Spleen (tissue), 7 donors: Measurements from ENCODE around the gene USP34.

ENCODE experiments used
- POLR2AphosphoS5 ChIP-seq, 3 donors: sonication (generic); formaldehyde crosslinking; IDR thresholded peaks; one replicate each; pipeline ENCODE4 v1.5.1; 2017; ENCODE audit warnings: antibody characterized with exemption in 3 of 3
- TF ChIP-seq, protein P1 (sequence below), 11 experiments: fragments of 200-600 bp in 7 of 11; fragments of 450-650 bp in 4 of 11; sonication (generic) in 4 of 11; IDR thresholded peaks in 8 of 11; conservative IDR thresholded peaks in 3 of 11; 1 replicate in 7 of 11; 2 replicates in 4 of 11; pipeline versions ENCODE4 v1.4.0 to v1.8.0; 2016 to 2021; ENCODE audit warnings: antibody characterized with exemption in 11 of 11, inconsistent platforms in 4 of 11, mild to moderate bottlenecking in 1 of 11
- donor health status: DM: no; HTN: no; CAD: no; lungs with moderate emphysema.
- donor health status: DM: no; HTN: no; CAD: no.
- donor health status: DM: no; HTN: no; CAD: no.

DNA sequence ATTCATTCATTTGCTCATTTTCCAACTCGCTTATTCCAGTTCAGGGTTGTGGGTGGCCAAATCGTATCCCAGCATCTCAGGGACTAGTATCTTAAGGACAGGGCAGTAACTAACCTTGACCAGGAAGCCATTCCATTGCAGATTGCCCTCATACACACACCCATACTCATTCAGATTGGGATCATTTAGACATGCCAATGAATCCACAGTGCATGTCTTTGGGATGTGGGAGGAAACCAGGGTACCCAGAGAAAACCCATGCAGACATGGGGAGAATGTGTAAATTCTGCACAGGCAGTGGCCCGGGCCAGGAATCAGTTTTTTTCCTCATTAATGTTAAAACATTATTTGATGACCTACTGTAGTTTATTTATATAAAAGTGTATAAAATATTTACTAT, 150.7 kb downstream of the USP34 start:
- TF ChIP-seq, protein P1, sequence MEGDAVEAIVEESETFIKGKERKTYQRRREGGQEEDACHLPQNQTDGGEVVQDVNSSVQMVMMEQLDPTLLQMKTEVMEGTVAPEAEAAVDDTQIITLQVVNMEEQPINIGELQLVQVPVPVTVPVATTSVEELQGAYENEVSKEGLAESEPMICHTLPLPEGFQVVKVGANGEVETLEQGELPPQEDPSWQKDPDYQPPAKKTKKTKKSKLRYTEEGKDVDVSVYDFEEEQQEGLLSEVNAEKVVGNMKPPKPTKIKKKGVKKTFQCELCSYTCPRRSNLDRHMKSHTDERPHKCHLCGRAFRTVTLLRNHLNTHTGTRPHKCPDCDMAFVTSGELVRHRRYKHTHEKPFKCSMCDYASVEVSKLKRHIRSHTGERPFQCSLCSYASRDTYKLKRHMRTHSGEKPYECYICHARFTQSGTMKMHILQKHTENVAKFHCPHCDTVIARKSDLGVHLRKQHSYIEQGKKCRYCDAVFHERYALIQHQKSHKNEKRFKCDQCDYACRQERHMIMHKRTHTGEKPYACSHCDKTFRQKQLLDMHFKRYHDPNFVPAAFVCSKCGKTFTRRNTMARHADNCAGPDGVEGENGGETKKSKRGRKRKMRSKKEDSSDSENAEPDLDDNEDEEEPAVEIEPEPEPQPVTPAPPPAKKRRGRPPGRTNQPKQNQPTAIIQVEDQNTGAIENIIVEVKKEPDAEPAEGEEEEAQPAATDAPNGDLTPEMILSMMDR (IDR thresholded peaks at IDR 0.05 in 8 of 11, conservative IDR thresholded peaks at IDR 0.05 in 3 of 11): no peak
- no peak for TF ChIP-seq POLR2AphosphoS5 (IDR thresholded peaks at IDR 0.05)
